NT2/D1 (cell line): ENCODE measurements around the gene TBC1D19.

ENCODE experiments used
- SUZ12 ChIP-seq: IDR thresholded peaks from 2 replicates; pipeline ENCODE4 v1.6.1; 2011; ENCODE audit not compliant: insufficient read length, insufficient read depth; ENCODE audit errors: extremely low read depth
- ZNF274 ChIP-seq: IDR thresholded peaks from 2 replicates; pipeline ENCODE4 v1.6.1; 2011; ENCODE audit warnings: mild to moderate bottlenecking, low read depth, low read length

GRCh38 chr4:26636458-26636857 is 52.6 kb downstream of the TBC1D19 start:
- no peak for TF ChIP-seq SUZ12
- TF ChIP-seq ZNF274 = no peak
